HUDEP-2 (cell line): ENCODE results near the gene GFPT1.

ENCODE experiments used
- DNase-seq, 76 experiments: peaks; one replicate each; lab custom pipeline; 2025; ENCODE audit not compliant: unreplicated experiment in 76 of 76; lab: John Stamatoyannopoulos, UW

Gene GFPT1

GRCh38 chr2:69330781-69331180 is 56.2 kb downstream of the GFPT1 start:
- no peak for DNase-seq

- DNase-seq, result no peak
Observed at GRCh38 chr2:69322631-69323030, 64.4 kb downstream of the GFPT1 start.

DNA sequence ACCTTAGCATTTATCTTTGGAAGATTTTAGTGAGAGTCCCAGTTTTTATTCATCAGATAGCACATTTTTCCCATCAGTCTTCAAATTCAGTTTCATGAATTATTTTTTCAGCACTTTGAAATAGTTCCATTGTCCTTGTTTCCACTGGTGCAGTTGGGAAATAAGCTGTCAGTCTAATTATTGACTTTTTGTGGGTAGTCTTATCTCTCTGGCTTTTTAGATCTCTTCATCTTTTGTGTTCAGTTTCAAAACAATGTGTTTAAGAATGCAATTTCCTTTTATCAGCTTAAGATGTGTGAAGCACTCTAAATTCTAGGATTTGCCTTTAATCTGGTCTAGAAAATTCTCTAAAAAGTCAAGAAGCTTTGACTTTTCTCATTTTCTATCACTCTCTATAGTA is 70.5 kb downstream of the GFPT1 start:
- no peak for DNase-seq

- no peak for DNase-seq
Observed at GRCh38 chr2:69315160-69315761, 71.8 kb downstream of the GFPT1 start.

DNA sequence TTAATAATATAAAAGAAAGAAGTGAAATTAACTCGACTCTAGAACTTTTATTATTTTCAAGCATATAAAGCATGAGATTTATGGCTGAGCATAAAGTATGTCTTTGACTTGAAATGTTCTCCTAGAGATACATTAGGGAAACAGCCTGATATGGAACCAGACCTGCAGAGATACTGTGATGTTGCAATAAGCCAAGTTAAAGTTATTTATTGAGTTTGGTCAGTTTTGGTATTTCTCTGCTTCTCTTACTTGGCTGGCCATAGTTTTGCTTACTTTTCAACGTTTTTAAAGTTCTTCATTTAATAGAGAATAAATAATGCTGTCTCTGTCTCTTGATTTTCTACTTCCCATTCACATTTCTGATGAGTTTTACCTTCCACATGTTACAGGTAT is 76.0 kb downstream of the GFPT1 start:
- no peak for DNase-seq

DNA sequence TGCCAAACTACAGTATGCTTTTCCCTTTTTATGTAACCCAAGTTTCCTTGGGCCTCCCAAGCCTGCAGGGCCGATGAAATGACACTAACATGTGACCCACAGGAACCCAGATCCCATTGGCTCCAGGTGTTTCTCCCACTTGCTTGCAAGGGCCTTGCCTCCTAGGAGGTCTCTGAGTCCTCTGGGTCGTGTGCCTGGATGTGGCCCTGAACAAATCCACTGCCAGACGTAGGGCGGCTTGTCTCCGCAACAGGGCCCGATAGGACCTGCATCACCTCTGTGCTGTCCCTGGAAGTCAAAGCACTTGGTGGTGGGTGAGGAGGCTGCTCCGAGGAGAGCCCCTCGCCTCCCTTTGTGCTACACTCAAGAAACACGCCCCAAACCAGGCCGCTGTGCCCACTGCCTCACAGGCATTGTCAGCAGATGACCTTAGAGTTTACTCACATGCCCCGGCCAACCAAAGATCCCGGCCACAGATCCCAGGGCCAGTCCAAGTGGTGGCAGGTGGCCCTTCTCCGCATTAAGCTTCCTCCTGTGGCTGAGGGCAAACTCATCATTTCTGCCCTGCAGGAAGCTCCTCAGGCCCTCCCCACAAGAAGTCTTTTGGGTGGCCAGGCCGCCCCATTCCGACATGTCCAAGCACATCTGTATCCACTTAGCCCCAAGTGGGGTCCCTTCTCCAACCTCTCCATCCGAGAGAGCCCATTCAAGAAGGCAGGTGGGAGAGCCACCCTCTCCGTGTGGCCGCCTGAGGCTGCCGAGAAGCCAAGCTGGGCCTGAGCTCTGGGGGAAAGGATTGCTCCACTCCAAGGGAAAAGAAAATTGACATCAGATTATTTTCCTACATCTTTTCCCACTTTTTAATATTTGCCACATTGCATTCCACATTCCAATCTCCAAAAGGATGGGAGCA is 76.7 kb downstream of the GFPT1 start:
- DNase-seq, result no peak

- DNase-seq, result no peak
Observed at GRCh38 chr2:69309351-69310110, 77.5 kb downstream of the GFPT1 start.

DNA sequence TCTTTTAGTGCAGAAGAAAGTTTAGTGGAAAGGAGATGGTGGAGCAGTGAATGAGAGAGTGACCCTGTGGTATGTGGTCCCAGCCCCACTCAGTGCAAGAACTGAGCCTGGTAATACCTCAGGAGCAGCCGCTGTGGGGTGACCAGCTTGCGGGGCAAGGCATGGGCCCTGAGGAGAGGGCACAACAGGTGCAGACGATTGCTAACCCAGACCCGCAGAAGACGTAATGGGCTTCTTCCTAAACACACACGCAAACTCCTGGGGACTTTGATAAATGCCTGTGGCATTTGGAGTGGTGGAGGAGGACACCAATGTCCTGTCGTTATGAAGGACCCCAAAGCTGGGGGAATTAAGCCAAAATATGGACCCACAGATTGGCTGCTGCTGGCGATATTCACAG is 78.7 kb downstream of the GFPT1 start:
- no peak for DNase-seq

DNA sequence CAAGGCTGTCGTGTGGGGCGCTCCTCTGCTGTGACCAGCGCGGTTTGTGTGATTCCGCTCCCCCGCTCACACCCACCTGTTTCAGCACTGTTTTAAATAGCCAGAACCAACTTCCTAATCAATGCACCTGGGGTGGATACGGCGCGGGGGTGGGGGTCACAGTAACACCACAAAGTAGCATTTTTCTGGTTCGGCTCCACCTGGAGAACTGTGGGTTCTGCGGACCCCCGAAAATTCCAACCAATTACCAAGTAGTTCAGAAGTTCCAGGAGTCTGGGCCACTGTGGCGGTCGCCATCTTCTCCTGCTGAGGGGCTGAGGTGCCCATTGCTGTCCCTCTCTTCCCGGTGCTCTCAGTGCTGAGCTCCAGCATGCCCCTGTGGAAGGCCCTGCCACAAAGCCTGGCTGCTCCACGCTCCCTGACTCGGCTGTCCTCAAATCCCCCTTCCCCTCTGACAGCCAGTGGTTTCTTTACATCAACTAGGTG is 79.4 kb downstream of the GFPT1 start:
- DNase-seq, result peak in 3 of 76 experiments; percentile 8 to 29 (median 29)

DNA sequence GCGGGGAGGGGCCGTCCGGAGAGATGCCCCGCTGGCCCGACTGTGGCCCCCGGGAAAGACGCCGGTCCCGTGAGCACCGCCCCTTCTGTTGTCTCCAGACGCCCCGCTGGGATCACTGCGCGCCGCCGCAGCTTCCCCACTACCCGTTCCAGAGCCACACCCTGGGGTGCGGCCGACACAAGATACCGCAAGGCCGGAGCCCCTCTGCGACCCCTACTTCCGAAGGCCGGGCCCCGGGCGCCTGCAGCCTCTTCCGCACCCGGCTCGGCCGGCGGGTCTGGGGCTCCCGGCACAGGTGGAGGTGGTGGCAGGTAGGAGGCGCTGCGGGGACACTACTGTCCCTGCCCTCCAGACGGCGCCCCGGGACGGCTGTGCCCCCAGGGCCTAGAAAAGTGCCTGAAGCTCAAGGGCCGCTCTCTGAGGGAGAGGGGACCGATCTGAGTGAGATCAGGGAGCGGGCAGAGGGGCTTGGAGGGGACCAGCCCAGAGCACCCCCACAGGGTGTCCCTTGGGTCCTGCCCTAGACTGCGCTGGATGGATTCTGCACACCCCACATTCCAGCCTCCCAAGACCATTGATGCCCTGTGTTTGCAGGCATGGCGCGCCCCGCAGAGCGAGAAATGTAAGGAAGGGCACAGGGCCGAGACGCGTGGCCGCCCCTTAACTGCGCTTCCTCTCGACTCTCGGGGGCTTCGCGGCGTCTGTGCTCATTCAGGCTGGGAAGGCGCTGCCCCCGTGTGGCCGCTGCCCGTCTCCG is 80.0 kb downstream of the GFPT1 start:
- peak in 52 of 76 experiments; percentile 2 to 66 (median 39) for DNase-seq

GRCh38 chr2:69306393-69306821 is 80.6 kb downstream of the GFPT1 start:
- DNase-seq, result no peak

DNA sequence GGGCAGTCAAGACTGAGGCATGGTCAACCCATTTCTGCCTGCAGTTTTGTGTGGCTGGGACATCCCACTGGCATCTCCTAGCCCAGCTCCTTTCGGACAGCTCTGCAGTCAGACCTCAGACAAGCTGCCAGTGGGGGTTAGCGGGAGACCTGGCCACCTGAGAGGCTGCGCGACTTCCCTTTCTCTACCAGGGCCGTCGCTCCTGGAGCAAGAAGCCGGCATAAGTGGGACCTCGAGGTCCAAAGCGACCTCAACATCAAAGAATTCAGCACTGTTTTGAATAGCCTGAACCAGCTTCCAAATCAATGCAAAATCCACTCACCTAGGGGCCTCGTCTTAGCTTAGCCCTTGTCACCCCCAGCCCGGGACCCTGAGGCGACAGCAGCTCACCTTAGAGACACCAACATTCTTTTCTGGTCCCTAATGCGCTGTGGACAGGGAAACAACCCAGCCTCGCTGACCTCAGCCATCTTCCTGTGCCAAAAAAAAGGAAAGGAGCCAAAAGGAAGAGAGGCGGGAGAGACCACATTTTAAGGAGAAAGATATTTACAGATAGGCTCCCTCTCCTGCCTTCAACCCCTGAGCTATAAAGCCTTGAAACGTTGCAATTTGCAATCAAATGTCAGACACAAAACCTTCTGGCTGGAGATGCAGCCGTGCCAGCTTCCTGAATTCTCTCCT is 81.2 kb downstream of the GFPT1 start:
- no peak for DNase-seq

GRCh38 chr2:69305166-69305565 is 81.9 kb downstream of the GFPT1 start:
- DNase-seq, result no peak

DNA sequence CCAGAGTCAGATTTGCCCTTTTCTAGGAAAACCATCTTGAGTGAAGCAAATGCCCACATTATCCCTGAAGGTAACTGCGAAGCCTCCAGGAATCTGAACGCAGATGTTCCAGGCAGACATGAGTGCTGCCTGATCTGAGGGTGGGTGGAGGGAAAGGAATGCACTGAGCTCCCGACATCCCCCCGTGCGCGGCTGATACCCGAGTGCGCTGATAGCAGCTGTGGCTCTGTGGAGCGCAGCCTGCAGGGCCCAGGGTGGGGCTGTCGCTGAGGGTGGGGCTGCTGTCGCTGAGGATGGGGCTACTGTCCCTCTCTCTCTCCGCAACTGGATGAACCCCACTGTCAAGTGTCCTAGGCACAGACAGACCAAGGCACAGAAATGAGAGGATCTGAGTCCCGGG is 82.4 kb downstream of the GFPT1 start:
- DNase-seq, result no peak

DNA sequence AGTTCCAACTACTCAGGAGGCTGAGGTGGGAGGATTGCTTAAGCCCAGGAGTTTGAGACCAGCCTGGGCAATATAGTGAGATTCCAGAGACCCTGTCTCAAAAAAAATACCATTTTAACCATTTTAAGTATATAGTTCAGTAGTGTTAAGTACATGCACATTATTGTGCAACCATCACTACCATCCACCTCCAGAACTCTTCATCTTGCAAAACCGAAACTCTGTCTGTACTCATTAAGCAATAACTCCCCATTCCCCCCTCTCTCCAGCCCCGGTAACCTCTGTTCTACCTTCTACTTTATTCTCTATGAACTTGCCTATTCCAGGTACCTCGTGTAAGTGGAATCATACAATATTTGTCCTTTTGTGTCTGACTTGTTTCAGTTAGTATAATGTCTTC is 86.4 kb downstream of the GFPT1 start:
- no peak for DNase-seq

GRCh38 chr2:69299772-69300516 is 87.1 kb downstream of the GFPT1 start:
- DNase-seq, result no peak

- DNase-seq, result no peak
Observed at GRCh38 chr2:69298862-69299261, 88.2 kb downstream of the GFPT1 start.

GRCh38 chr2:69298261-69298660 is 88.8 kb downstream of the GFPT1 start:
- DNase-seq, result no peak

GRCh38 chr2:69297216-69297615 is 89.8 kb downstream of the GFPT1 start:
- no peak for DNase-seq
